Measurements from ENCODE around the gene LRRFIP1. TPM values are rescaled to one million over a fixed set of nuclear protein-coding genes. Genes with fewer than 3 reads are reported as not detected.

Gene LRRFIP1
- total and polyA plus RNA-seq, 4 donors, result 79.7 to 194 (median 94.1) TPM

DNA sequence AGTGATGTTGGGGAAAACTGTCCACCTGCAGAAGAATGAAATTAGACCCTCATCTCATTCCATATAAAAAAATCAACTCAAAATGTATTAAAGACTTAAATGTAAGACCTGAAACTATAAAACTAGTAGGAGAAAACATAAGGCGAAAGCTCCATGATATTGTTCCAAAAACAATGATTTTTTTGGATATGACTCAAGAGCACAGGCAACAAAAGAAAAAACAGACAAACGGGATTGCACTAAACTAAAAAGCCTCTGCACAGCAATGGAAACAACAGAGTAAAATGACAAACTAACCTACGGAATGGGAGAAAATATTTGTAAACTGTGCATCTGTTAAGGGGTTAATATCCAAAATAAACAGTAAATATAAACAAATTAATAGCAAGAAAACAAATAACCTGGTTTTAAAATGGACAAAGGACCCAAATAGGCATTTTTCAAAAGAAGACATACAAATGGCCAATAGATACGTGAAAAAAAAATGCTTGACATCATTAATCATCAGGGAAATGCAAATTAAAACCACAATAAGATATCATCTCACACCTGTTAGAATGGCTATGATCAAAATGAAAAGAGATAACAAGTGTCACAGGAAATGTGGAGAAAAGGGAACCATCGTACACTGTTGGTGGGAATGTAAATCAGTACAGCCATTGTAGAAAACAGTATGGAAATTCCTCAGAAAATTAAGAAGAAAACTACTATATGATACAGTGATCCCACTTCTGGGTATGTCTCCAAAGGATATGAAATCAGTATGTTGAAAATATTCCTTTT lies 26.6 kb downstream of the LRRFIP1 start:
- peaks cover 0 to 8% (median 0%) of the 10 kb centered on the region in 5 donors for H3K4me1 ChIP-seq (ENCODE audit: control insufficient read depth in 5 of 5, insufficient read depth in 5 of 5, low read length in 5 of 5)
- no peak for ATAC-seq (ENCODE audit: insufficient read depth, low FRiP score)
- H3K9me3 ChIP-seq (ENCODE audit: control insufficient read depth in 4 of 4, insufficient read depth in 3 of 4, low read length in 3 of 4), result peaks cover 0 to 7% (median 3%) of the 10 kb centered on the region in 4 donors
- TF ChIP-seq, protein P1, sequence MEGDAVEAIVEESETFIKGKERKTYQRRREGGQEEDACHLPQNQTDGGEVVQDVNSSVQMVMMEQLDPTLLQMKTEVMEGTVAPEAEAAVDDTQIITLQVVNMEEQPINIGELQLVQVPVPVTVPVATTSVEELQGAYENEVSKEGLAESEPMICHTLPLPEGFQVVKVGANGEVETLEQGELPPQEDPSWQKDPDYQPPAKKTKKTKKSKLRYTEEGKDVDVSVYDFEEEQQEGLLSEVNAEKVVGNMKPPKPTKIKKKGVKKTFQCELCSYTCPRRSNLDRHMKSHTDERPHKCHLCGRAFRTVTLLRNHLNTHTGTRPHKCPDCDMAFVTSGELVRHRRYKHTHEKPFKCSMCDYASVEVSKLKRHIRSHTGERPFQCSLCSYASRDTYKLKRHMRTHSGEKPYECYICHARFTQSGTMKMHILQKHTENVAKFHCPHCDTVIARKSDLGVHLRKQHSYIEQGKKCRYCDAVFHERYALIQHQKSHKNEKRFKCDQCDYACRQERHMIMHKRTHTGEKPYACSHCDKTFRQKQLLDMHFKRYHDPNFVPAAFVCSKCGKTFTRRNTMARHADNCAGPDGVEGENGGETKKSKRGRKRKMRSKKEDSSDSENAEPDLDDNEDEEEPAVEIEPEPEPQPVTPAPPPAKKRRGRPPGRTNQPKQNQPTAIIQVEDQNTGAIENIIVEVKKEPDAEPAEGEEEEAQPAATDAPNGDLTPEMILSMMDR (IDR thresholded peaks at IDR 0.05; ENCODE audit: control extremely low read depth, extremely low read depth), result no peak
- H3K9ac ChIP-seq (ENCODE audit: insufficient read depth in 1 of 2, low read length in 2 of 2), result no peak overlapping the region
- H3K36me3 ChIP-seq (ENCODE audit: control insufficient read depth in 4 of 4, insufficient read depth in 4 of 4, low read length in 4 of 4), result peaks cover 0 to 18% (median 8%) of the 10 kb centered on the region in 4 donors
- WGBS, 2 donors, result 75 to 89% methylated on average over 5 of the region's 5 CpGs
- H3K4me3 ChIP-seq, result no peak overlapping the region
- no peaks in the 10 kb centered on the region for H3K27me3 ChIP-seq (ENCODE audit: control insufficient read depth in 3 of 3, insufficient read depth in 3 of 3, low read length in 2 of 3)
- no peak overlapping the region for H3K27ac ChIP-seq (ENCODE audit: low read depth in 1 of 2, low read length in 1 of 2)
- DNase-seq, result no peak

DNA sequence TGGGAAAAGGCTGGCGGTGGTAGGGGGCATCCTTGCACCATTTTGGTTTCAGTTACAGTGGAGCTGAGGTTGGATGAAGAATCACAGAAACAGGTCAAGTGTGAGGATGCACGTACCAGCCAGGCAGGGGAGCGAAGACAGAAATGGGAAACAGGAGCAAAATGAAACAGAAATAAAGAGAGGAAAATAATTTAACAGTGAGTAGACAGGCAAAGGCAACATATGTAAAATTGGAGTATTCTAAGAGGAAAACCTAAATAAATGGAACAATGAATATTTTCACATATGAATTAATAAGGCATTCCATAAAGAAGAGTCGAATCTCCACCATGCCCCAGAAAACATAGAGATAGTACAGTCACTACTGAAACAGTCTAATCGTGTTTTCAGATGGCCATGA lies 29.7 kb downstream of the LRRFIP1 start:
- no peak for ATAC-seq (ENCODE audit: insufficient read depth, low FRiP score)
- 88 to 95% methylated on average over 5 of the region's 5 CpGs for WGBS, 2 donors

DNA sequence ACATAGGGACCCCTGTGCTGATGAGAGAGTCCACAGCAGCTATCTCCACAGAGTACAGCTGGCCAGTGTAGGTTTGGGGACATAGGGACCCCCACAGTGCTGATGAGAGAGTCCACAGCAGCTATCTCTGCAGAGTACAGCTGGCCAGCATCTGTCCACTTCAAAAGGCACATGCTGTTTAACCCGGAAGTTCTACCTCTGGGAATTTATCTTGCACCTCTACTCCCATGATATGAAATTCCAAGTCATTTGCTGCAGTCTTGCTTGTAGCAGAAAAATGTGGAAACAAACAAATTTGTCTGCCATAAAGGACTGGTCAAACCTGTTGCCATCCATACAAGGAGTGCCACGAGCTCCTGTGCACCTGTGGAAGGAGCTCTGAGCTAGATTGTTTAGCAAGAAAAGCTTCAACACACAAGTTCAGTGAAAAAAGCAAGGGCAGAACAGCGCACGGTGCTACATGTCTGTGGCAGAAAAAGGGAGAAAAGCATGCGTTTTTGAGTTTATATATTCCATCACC lies 33.1 kb downstream of the LRRFIP1 start:
- Histone ChIP-seq H3K27ac (ENCODE audit: low read depth in 1 of 2, low read length in 1 of 2) (peak overlapping the region in 1 of 2 donors; percentile 23), H3K27me3 (ENCODE audit: control insufficient read depth in 3 of 3, insufficient read depth in 3 of 3, low read length in 2 of 3) (no peaks in the 10 kb centered on the region), H3K9me3 (ENCODE audit: control insufficient read depth in 4 of 4, insufficient read depth in 3 of 4, low read length in 3 of 4) (no peaks in the 10 kb centered on the region), H3K36me3 (ENCODE audit: control insufficient read depth in 4 of 4, insufficient read depth in 4 of 4, low read length in 4 of 4) (no peaks in the 10 kb centered on the region), H3K9ac (ENCODE audit: insufficient read depth in 1 of 2, low read length in 2 of 2) (peak overlapping the region in 1 of 2 donors; percentile 25), H3K4me1 (ENCODE audit: control insufficient read depth in 5 of 5, insufficient read depth in 5 of 5, low read length in 5 of 5) (peaks cover 8 to 36% (median 13%) of the 10 kb centered on the region in 5 donors), H3K4me3 (no peak overlapping the region)
- TF ChIP-seq, protein P1 (IDR thresholded peaks at IDR 0.05; ENCODE audit: control extremely low read depth, extremely low read depth), result no peak
- DNase-seq (peak; percentile 46 to 73 (median 49)), ATAC-seq (ENCODE audit: insufficient read depth, low FRiP score) (no peak)
- WGBS, 2 donors, result 61 to 87% methylated on average over 5 of the region's 5 CpGs

More for the DNA sequence above, 29.7 kb downstream of the LRRFIP1 start:
- H3K4me3 ChIP-seq, result no peak overlapping the region
- TF ChIP-seq, protein P1 (IDR thresholded peaks at IDR 0.05; ENCODE audit: control extremely low read depth, extremely low read depth), result no peak
- DNase-seq, result no peak
- peaks cover 0 to 7% (median 2%) of the 10 kb centered on the region in 4 donors for H3K9me3 ChIP-seq (ENCODE audit: control insufficient read depth in 4 of 4, insufficient read depth in 3 of 4, low read length in 3 of 4)
- H3K27me3 ChIP-seq (ENCODE audit: control insufficient read depth in 3 of 3, insufficient read depth in 3 of 3, low read length in 2 of 3), result no peaks in the 10 kb centered on the region
- H3K27ac ChIP-seq (ENCODE audit: low read depth in 1 of 2, low read length in 1 of 2), result no peak overlapping the region
- peaks cover 3 to 18% (median 8%) of the 10 kb centered on the region in 5 donors for H3K4me1 ChIP-seq (ENCODE audit: control insufficient read depth in 5 of 5, insufficient read depth in 5 of 5, low read length in 5 of 5)
- no peak overlapping the region for H3K9ac ChIP-seq (ENCODE audit: insufficient read depth in 1 of 2, low read length in 2 of 2)
- peaks cover 0 to 8% (median 4%) of the 10 kb centered on the region in 4 donors for H3K36me3 ChIP-seq (ENCODE audit: control insufficient read depth in 4 of 4, insufficient read depth in 4 of 4, low read length in 4 of 4)
